ENCODE results near the gene WDR59.
"Not testable (repeated sequence)": the region's sequence is repeated elsewhere in the genome, so short reads cannot be mapped to it uniquely, and the experiment has no call there.

The WDR59 gene

DNA sequence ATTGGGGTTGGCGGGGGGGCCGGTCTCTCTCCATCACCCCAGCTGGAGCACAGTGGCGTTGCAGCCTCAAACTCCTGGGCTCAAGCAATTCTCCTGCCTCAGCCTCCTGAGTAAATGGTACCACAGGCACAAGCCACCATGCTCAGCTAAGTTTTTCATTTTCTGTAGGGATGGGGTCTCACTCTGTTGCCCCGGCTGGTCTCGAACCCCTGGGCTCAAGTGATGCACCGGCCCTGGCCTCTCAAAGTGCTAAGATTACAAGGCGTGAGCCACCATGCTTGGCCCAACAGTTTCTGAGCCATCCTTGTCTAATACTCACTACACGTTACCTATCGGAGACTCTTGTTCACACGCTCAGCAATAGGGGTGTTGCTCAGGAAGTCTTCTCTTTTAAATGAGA is 11.6 kb downstream of the WDR59 start:
- no peak for DNase-seq (ENCODE audit: low read depth, low spot score)

GRCh38 chr16:74954763-74955162 is 30.2 kb downstream of the WDR59 start:
- no peak for DNase-seq (ENCODE audit: low read depth, low spot score)

DNA sequence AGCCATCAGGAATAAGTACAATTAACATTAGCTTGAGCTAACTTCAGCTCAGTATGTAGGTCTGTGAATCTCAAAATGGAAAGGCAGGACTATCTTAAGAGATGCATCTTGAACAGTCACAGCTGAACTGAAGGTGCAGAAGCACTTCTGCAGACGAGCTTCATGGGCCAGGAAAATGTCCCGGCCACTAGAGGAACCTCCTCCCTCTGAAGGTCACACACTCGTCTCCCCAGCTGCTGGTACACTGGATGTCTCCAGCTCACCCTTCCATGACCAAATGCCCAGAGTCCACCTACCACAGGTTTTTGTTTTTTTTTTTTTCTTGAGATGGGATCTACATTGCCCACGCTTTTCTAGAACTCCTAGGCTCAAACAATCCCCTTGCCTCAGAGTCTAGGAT is 33.2 kb downstream of the WDR59 start:
- DNase-seq (ENCODE audit: low read depth, low spot score), result no peak

DNA sequence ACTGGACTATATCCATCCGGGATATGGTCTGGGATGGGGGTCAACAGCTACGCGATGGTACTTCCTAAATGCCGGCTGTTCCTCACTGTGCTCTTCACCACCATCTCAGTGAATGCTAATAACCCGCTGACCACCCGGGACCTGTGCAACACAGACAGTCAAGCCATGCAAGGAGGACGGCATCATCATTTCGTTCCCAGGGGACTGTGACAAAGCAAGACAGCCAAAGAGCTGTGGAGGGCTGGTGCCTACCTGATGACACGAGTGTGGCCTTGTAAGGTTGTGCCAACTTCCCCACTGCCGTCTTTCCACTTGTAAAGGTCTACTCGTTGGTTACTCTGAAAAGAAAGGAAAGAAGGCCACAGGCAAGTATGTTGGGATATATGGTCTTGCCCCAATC is 33.7 kb downstream of the WDR59 start:
- no peak for DNase-seq (ENCODE audit: low read depth, low spot score)

GRCh38 chr16:74950511-74950910 is 34.4 kb downstream of the WDR59 start:
- no peak for DNase-seq (ENCODE audit: low read depth, low spot score)

DNA sequence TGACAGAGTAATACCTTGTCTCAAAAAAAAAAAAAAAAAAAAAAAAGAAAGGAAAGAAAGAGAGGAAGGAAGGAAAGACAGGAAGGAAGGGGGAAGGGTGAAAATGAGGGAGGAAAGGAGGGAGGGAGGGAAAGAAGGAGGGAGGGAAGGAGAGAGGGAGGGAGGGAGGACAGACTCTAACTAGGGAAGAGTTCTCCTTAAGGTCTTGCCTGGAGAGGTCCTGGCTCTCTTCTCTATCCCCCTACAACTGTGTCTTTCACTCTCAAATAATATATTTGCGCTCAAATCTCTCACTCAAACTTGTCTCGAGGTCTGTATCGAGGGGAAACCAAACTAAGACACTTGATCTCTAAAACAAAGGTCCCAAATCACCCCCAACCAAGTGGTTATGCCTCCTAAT is 35.6 kb downstream of the WDR59 start:
- DNase-seq (ENCODE audit: low read depth, low spot score), result no peak

DNA sequence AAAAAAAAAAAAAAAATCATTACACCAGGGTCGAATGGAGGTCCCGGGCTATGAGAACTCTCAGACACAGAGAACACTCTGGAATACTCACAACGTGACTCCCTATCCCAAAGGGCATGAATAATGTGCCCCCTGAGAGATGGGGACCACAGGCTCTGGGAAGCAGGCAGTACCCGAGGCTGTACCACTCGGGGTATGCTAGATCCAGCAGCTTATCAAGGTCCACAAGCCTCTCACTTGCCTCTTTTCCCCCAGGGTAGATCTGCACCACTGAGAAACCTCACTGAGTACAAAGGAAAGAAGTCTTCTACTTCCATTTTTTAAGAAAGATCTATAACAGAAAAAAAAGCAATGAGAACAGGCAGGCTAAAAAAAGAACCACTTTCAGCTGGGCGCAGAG is 40.5 kb downstream of the WDR59 start:
- no peak for DNase-seq (ENCODE audit: low read depth, low spot score)

- DNase-seq (ENCODE audit: low read depth, low spot score), result no peak
These were observed 41.7 kb downstream of the WDR59 start for GRCh38 chr16:74942977-74943918.

DNA sequence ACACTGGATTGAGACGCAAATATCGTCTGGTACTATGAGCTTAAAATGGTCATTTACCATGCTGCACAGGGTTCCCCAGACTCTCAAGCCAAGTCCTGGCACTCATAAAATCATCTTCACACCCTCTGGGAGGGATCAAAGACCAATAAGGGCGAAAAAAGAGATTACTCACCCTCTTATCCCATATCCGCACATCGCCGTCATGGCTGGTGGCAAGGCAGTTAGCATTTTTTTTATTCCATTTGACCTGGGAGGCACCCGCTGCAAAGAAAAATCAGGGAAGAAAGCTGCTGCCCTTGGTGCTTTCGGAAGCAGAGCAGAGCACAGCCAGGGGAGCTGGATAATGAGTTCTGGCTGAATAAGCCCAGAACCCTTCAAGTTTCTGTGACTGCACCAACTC is 42.4 kb downstream of the WDR59 start:
- no peak for DNase-seq (ENCODE audit: low read depth, low spot score)

GRCh38 chr16:74939688-74940087 is 45.2 kb downstream of the WDR59 start:
- DNase-seq (ENCODE audit: low read depth, low spot score), result no peak

DNA sequence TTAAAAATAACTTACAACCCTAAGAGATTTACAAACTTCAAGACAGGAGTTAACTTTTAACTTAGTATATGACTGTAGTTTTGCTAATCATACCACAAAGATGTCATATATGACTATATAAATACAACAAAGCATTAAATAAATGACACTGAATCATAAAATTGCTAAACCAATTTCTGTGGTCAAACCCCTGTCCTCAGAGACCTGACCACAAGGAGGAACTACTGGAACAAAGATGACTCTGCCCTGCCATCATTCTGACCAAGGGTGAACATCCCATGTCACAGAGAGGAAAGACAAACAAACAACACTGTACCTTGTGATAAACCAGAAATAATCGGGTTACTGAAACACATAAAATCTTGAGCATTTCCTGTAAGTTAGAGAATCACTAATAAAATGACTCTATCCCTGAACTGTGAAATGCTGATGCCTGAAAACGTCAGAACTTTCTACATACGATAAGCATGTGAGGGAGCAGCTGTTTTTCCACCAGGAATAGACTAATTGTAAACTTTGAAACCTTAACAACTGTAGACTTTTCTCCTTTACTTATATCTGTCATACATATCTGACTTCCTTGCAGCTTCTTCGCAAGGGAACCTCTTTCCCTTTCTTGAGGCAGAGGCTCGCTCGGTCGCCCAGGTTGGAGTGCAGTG is 47.9 kb downstream of the WDR59 start:
- DNase-seq (ENCODE audit: low read depth, low spot score), result no peak

- DNase-seq (ENCODE audit: low read depth, low spot score), result no peak
These were observed 53.5 kb downstream of the WDR59 start for GRCh38 chr16:74931445-74931844.

- DNase-seq (ENCODE audit: low read depth, low spot score), result no peak
These were observed 55.3 kb downstream of the WDR59 start for GRCh38 chr16:74929636-74930035.

- DNase-seq (ENCODE audit: low read depth, low spot score), result no peak
These were observed 58.1 kb downstream of the WDR59 start for GRCh38 chr16:74926805-74927204.

GRCh38 chr16:74923766-74924460 is 61.0 kb downstream of the WDR59 start:
- DNase-seq (ENCODE audit: low read depth, low spot score), result no peak

DNA sequence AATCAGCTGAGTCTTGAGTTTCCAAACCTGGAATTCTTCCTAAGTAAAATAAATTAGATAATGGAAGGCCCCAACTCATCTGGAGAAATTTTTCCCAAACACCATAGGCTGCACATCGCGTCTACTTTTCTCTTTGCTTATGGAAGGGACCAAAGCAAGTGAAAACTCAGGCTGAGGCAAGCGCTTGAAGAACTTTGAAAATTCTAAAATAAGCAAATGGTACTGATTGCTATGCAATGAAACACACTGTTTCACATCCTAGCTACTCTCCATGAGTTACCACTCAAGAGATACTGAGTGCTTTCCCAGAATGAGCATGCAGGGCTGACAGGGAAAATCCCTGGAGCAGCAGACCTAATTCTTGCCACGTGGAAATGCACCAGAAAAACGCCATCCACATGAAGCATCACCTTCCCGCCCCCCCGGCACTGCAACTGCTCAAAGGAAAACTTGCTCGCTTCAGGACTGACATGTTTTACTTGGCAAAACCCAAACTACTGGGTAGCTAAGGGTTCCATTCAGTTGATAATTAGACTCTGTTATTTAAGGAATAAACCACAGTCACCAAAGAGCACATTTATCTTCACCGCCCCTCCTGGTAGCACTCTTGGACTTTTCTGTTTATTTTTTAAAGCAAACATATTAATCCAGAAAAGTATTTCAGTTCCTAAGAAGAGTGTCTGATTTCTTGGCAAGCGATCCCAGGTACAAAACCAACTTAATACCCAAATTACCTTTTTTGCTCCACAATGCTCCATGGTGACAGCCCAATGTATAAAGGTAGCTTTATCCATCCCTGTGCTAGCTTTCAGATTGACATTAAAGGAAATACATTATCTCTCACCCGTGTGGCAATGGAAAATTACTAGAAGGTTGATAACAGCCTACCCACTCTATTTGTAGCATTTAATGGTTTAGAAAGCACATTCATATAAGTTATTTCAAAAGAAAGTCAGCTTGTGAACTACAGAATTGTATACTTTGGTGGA is 62.5 kb downstream of the WDR59 start:
- DNase-seq (ENCODE audit: low read depth, low spot score), result no peak

GRCh38 chr16:74921051-74921450 is 63.9 kb downstream of the WDR59 start:
- DNase-seq (ENCODE audit: low read depth, low spot score), result no peak

- DNase-seq (ENCODE audit: low read depth, low spot score), result no peak
These were observed 75.3 kb downstream of the WDR59 start for GRCh38 chr16:74909665-74910064.

DNA sequence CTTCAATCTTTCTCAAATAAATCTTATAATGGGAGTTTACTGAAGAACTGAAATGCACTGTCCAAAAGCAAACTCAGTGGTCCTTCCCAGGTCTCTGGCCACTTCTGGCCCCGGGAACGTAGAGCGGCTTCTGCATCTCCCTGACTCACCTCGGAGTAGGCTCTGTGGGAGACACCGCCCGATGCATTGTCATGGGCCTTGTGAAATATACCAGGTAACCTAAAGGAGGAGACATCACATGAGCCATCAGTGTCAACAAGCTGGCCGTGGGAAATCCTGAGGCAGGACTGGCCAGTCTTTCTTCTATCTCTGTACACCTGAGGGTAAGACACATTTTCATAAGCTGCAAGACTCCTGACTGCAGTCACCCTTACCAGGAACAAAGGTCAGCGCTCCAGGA is 76.2 kb downstream of the WDR59 start:
- DNase-seq (ENCODE audit: low read depth, low spot score), result not testable (repeated sequence)

- DNase-seq (ENCODE audit: low read depth, low spot score), result no peak
These were observed 80.8 kb downstream of the WDR59 start for GRCh38 chr16:74903901-74904678.

Measured in ELF-1 (cell line).